Measurements from ENCODE around the gene GFY.

The GFY gene

GRCh38 chr19:49430678-49431329 lies 5.6 kb downstream of the GFY start:
- peaks cover 16% of the 10 kb centered on the region; the same call in 1 of the 2 replicates for H3K4me1 ChIP-seq (ENCODE audit: insufficient read depth, low read length)
- H3K9me3 ChIP-seq (ENCODE audit: insufficient read depth, low read depth, low read length), result no peaks in the 10 kb centered on the region
- peaks cover 80% of the 10 kb centered on the region for H3K27me3 ChIP-seq (ENCODE audit: insufficient read depth, low read length)
- H3K36me3 ChIP-seq (ENCODE audit: insufficient read depth, low read length), result no peaks in the 10 kb centered on the region
- H3K9ac ChIP-seq (ENCODE audit: low read depth, low read length), result no peak overlapping the region
- H3K4me3 ChIP-seq (ENCODE audit: low read length), result no peak overlapping the region
- WGBS, result 71% methylated on average over 28 of the region's 28 CpGs
- H3K27ac ChIP-seq (ENCODE audit: low read depth, low read length), result no peak overlapping the region

DNA sequence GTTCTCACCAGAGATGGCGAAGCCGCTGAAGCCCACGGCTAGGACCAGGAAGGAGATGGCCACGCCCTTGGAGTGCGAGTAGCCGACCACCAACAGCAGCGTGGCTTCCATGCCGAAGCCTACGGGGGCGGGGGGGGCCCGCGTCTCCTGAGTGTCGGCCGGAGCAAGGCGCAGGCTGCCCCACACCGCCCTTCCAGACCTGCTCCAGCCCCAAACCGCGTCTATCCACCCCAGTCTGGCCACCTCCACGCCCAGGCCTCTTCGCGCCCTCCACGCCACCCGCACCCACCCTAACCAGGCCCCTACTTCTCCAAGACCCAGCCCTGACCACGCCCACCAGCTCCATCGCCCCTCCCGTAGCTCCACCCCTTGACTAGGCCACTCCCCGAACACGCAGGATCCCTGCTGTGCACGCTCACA lies 6.2 kb downstream of the GFY start:
- 71% methylated on average over 28 of the region's 29 CpGs for WGBS
- Histone ChIP-seq H3K9ac (ENCODE audit: low read depth, low read length) (no peak overlapping the region), H3K36me3 (ENCODE audit: insufficient read depth, low read length) (no peaks in the 10 kb centered on the region), H3K27ac (ENCODE audit: low read depth, low read length) (no peak overlapping the region), H3K27me3 (ENCODE audit: insufficient read depth, low read length) (peaks cover 79% of the 10 kb centered on the region), H3K4me1 (ENCODE audit: insufficient read depth, low read length) (peaks cover 15% of the 10 kb centered on the region; the same call in 1 of the 2 replicates), H3K9me3 (ENCODE audit: insufficient read depth, low read depth, low read length) (no peaks in the 10 kb centered on the region), H3K4me3 (ENCODE audit: low read length) (no peak overlapping the region)

GRCh38 chr19:49432141-49433073 lies 7.2 kb downstream of the GFY start:
- H3K4me1 ChIP-seq (ENCODE audit: insufficient read depth, low read length), result peaks cover 6% of the 10 kb centered on the region; the same call in 1 of the 2 replicates
- no peaks in the 10 kb centered on the region for H3K36me3 ChIP-seq (ENCODE audit: insufficient read depth, low read length)
- peak overlapping the region; percentile 59 for H3K4me3 ChIP-seq (ENCODE audit: low read length)
- 7% methylated on average over 63 of the region's 63 CpGs for WGBS
- no peaks in the 10 kb centered on the region for H3K9me3 ChIP-seq (ENCODE audit: insufficient read depth, low read depth, low read length)
- H3K27ac ChIP-seq (ENCODE audit: low read depth, low read length), result no peak overlapping the region
- peaks cover 79% of the 10 kb centered on the region for H3K27me3 ChIP-seq (ENCODE audit: insufficient read depth, low read length)
- no peak overlapping the region for H3K9ac ChIP-seq (ENCODE audit: low read depth, low read length)

DNA sequence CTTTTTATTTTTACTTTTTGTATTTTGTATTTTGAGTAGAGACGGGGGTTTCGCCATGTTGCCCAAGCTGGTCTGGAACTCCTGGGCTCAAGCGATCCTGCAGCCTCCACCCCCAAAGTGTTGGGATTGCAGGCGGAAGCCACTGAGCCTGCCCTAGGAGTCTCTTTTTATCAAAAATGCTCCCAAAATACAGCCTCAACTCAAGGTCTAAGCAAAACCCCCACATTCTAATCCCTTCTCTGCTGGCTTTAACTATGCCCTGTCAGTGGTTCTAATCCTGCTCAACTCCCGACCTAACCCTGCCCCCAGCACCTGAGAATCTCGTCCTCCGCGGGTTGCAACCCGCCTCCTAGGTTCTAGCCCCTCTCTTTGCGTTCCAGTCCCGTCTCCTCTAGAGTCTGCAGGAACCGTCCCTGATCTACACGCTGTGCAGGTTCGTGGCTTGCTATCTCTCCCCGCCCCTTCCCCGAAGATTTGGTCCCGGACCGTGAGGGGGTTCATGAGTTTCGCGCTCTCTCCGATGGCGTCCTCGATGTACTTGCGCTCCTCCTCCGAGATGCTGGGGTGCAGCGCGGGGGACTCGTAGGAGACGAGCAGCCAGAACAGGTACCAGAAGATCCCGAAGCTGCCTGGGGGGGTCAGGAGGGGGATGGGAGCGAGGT lies 8.2 kb downstream of the GFY start:
- H3K27ac ChIP-seq (ENCODE audit: low read depth, low read length), result no peak overlapping the region
- H3K4me1 ChIP-seq (ENCODE audit: insufficient read depth, low read length), result peaks cover 6% of the 10 kb centered on the region; the same call in 1 of the 2 replicates
- no peak overlapping the region for H3K9ac ChIP-seq (ENCODE audit: low read depth, low read length)
- H3K4me3 ChIP-seq (ENCODE audit: low read length), result peak overlapping the region; percentile 59; the same call in 1 of the 2 replicates
- H3K36me3 ChIP-seq (ENCODE audit: insufficient read depth, low read length), result no peaks in the 10 kb centered on the region
- no peaks in the 10 kb centered on the region for H3K9me3 ChIP-seq (ENCODE audit: insufficient read depth, low read depth, low read length)
- H3K27me3 ChIP-seq (ENCODE audit: insufficient read depth, low read length), result peaks cover 80% of the 10 kb centered on the region
- 48% methylated on average over 31 of the region's 31 CpGs for WGBS

GRCh38 chr19:49434907-49435583 lies 9.9 kb downstream of the GFY start:
- Histone ChIP-seq H3K4me3 (ENCODE audit: low read length) (no peak overlapping the region), H3K9me3 (ENCODE audit: insufficient read depth, low read depth, low read length) (no peaks in the 10 kb centered on the region), H3K27ac (ENCODE audit: low read depth, low read length) (no peak overlapping the region), H3K27me3 (ENCODE audit: insufficient read depth, low read length) (peaks cover 83% of the 10 kb centered on the region), H3K36me3 (ENCODE audit: insufficient read depth, low read length) (no peaks in the 10 kb centered on the region), H3K4me1 (ENCODE audit: insufficient read depth, low read length) (peaks cover 6% of the 10 kb centered on the region; the same call in 1 of the 2 replicates), H3K9ac (ENCODE audit: low read depth, low read length) (no peak overlapping the region)
- 88% methylated on average over 18 of the region's 18 CpGs for WGBS

DNA sequence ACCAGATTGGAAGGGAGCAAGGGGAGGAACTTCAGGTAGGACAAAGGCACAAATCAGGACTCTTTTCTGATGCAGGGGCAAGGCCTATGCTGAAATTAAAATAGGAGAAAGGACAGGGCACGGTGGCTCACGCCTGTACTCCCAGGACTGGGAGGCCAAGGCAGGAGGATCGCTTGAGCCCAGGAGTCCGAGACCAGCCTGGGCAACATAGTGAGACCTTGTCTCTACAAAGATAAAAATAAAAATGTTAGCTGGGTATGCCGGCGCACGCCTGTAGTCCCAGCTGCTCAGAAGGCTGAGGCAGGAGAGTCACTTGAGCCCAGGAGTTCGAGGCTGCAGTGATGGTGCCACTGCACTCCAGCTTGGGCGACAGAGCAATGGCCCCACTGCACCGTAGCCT lies 10.5 kb downstream of the GFY start:
- Histone ChIP-seq H3K9ac (ENCODE audit: low read depth, low read length) (no peak overlapping the region), H3K27ac (ENCODE audit: low read depth, low read length) (no peak overlapping the region), H3K9me3 (ENCODE audit: insufficient read depth, low read depth, low read length) (no peaks in the 10 kb centered on the region), H3K36me3 (ENCODE audit: insufficient read depth, low read length) (no peaks in the 10 kb centered on the region), H3K4me3 (ENCODE audit: low read length) (no peak overlapping the region; the same call in 1 of the 2 replicates), H3K27me3 (ENCODE audit: insufficient read depth, low read length) (peaks cover 86% of the 10 kb centered on the region), H3K4me1 (ENCODE audit: insufficient read depth, low read length) (peaks cover 6% of the 10 kb centered on the region; the same call in 1 of the 2 replicates)
- WGBS, result 91% methylated on average over 10 of the region's 10 CpGs

DNA sequence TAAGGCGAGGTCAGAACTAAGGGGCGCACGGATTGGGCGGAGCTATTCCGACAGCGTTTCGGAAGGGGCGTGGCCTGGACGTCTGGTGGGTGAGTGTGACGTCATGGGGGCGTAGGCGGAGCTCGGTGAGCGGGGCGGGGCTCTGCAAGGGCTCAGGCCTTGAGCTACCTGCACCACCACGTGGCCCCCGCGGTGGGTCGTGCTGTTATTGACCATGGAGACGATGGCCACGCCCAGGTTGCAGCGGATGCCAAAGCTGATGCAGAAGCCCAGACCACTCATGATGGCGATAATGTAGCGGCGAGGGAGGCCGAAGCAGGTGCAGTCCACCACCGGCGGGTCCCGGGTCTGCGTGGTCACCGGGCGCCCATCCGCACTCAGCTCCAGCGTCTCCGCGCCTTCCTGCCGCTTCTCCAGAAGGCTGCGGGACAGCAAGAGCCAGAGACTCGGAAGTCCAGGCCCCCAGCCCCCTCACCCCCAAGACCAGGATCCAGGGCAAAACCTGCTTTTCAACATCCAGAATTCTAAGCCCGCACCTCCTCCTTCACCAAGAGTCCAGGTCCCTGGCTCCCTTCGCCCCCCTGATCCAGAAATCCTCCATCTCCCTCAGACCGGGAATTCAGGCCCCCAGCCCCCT lies 11.3 kb downstream of the GFY start:
- WGBS, result 67% methylated on average over 42 of the region's 42 CpGs
- Histone ChIP-seq H3K27me3 (ENCODE audit: insufficient read depth, low read length) (peaks cover 87% of the 10 kb centered on the region), H3K9ac (ENCODE audit: low read depth, low read length) (no peak overlapping the region), H3K4me1 (ENCODE audit: insufficient read depth, low read length) (peaks cover 6% of the 10 kb centered on the region; the same call in 1 of the 2 replicates), H3K36me3 (ENCODE audit: insufficient read depth, low read length) (no peaks in the 10 kb centered on the region), H3K4me3 (ENCODE audit: low read length) (peak overlapping the region; percentile 13; the same call in 1 of the 2 replicates), H3K9me3 (ENCODE audit: insufficient read depth, low read depth, low read length) (no peaks in the 10 kb centered on the region), H3K27ac (ENCODE audit: low read depth, low read length) (no peak overlapping the region)

- H3K4me1 ChIP-seq (ENCODE audit: insufficient read depth, low read length), result peaks cover 6% of the 10 kb centered on the region; the same call in 1 of the 2 replicates
- H3K27ac ChIP-seq (ENCODE audit: low read depth, low read length), result no peak overlapping the region
- peaks cover 87% of the 10 kb centered on the region for H3K27me3 ChIP-seq (ENCODE audit: insufficient read depth, low read length)
- H3K9ac ChIP-seq (ENCODE audit: low read depth, low read length), result no peak overlapping the region
- H3K9me3 ChIP-seq (ENCODE audit: insufficient read depth, low read depth, low read length), result no peaks in the 10 kb centered on the region
- H3K4me3 ChIP-seq (ENCODE audit: low read length), result no peak overlapping the region
- no peaks in the 10 kb centered on the region for H3K36me3 ChIP-seq (ENCODE audit: insufficient read depth, low read length)
- 34% methylated on average over 8 of the region's 8 CpGs for WGBS
Measured at GRCh38 chr19:49437231-49437630, 12.0 kb downstream of the GFY start.

DNA sequence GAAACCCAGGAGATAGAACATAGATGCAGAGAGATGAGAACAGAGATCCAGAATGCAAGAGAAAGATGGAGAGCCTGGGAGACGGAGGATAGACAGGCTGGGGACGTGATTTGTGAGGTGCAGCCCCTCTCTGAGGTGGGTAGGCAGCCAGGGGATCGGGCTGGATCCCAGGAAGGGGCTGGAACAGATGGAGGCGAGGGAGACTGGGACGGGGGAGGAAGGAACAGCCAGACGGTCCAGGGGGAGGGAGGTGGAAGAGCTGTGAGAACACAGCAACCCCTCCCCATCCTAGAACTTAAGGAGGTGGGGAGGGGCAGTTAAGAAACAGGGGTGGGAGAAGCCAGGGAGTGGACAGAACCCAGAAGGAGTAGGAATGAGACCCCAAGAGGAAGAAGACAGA lies 13.1 kb downstream of the GFY start:
- Histone ChIP-seq H3K27ac (ENCODE audit: low read depth, low read length) (no peak overlapping the region), H3K4me3 (ENCODE audit: low read length) (no peak overlapping the region), H3K27me3 (ENCODE audit: insufficient read depth, low read length) (peaks cover 79% of the 10 kb centered on the region), H3K9me3 (ENCODE audit: insufficient read depth, low read depth, low read length) (no peaks in the 10 kb centered on the region), H3K4me1 (ENCODE audit: insufficient read depth, low read length) (peaks cover 5% of the 10 kb centered on the region; the same call in 1 of the 2 replicates), H3K9ac (ENCODE audit: low read depth, low read length) (no peak overlapping the region), H3K36me3 (ENCODE audit: insufficient read depth, low read length) (no peaks in the 10 kb centered on the region)
- 21% methylated on average over 5 of the region's 6 CpGs for WGBS

DNA sequence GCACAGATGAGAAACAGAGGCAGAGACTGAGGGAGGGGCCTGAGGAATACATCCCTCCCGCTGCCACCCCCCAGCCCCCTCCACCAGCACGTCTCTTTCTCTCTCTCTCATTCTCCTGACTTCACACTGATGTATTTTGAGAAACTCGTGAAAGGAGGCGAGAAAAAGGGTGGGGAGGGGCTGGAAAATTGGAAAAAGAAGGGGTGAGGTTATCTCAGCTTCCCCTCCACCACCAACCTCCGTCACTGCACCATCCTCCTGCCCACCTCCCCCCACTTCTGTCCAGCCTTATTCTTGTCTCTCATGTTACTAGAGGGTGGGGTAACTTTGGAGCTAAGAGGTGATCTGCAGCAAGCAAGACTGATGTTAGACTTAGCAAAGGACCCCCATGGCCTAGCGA lies 14.6 kb downstream of the GFY start:
- no peak overlapping the region for H3K27ac ChIP-seq (ENCODE audit: low read depth, low read length)
- no peak overlapping the region for H3K4me3 ChIP-seq (ENCODE audit: low read length)
- peaks cover 65% of the 10 kb centered on the region for H3K27me3 ChIP-seq (ENCODE audit: insufficient read depth, low read length)
- 78% methylated on average over 1 of the region's 6 CpGs for WGBS
- H3K9ac ChIP-seq (ENCODE audit: low read depth, low read length), result no peak overlapping the region
- H3K9me3 ChIP-seq (ENCODE audit: insufficient read depth, low read depth, low read length), result no peaks in the 10 kb centered on the region
- no peaks in the 10 kb centered on the region for H3K36me3 ChIP-seq (ENCODE audit: insufficient read depth, low read length)
- H3K4me1 ChIP-seq (ENCODE audit: insufficient read depth, low read length), result no peaks in the 10 kb centered on the region

All from HUES64 (cell line).